ENCODE data around the gene TSPEAR. TPM values are rescaled to one million over a fixed set of nuclear protein-coding genes. Genes with fewer than 3 reads are reported as not detected.

Gene TSPEAR
- total and polyA plus RNA-seq, 2 of the 13 experiments (the other 11 are each of a cell fraction or from before 2014, with no cell fraction given): 0.07 to 0.32 TPM

GRCh38 chr21:44636209-44637017, 75.0 kb downstream of the TSPEAR start:
- FAIRE-seq: no peak
- H3K9me3 ChIP-seq (ENCODE audit: low read length): peaks cover 11% of the 10 kb centered on the region; the same call in 1 of the 2 replicates
- no peak overlapping the region for H2AFZ ChIP-seq (ENCODE audit: low read length)
- no peak overlapping the region for H3K9ac ChIP-seq (ENCODE audit: insufficient read depth, low read depth, low read length)
- no peak overlapping the region for H3K27ac ChIP-seq (ENCODE audit: extremely low read length, insufficient read depth, low read length)
- TF ChIP-seq ZNF570 (CRISPR knock-in tag; IDR thresholded peaks at IDR 0.05; ENCODE audit: borderline replicate concordance): no peak
- no peak for TF ChIP-seq NFE2L1 (CRISPR knock-in tag; IDR thresholded peaks at IDR 0.05; ENCODE audit: borderline replicate concordance)
- TF ChIP-seq ISX (CRISPR knock-in tag; conservative IDR thresholded peaks at IDR 0.05): no peak
- no peak for TF ChIP-seq FOXM1 (CRISPR knock-in tag; IDR thresholded peaks at IDR 0.05)
- TF ChIP-seq RFX3 (CRISPR knock-in tag; IDR thresholded peaks at IDR 0.05): no peak
- TF ChIP-seq PREB (CRISPR knock-in tag; IDR thresholded peaks at IDR 0.05): no peak
- no peak for TF ChIP-seq SRF (IDR thresholded peaks at IDR 0.05; ENCODE audit: low read depth, low read length)
- TF ChIP-seq ZNF503 (CRISPR knock-in tag; IDR thresholded peaks at IDR 0.05): no peak
- TF ChIP-seq TEF (CRISPR knock-in tag; IDR thresholded peaks at IDR 0.05): no peak
- TF ChIP-seq YEATS4 (CRISPR knock-in tag; IDR thresholded peaks at IDR 0.05; ENCODE audit: borderline replicate concordance): no peak
- no peak for TF ChIP-seq NR3C1 (CRISPR knock-in tag; IDR thresholded peaks at IDR 0.05)
- no peak for TF ChIP-seq STAG1 (CRISPR knock-in tag; IDR thresholded peaks at IDR 0.05)
- peaks cover 1 to 6% of the 10 kb centered on the region in 2 experiments; a peak in 2 of 5 replicates for H3K27me3 ChIP-seq (ENCODE audit: control insufficient read depth in 1 of 2, insufficient read depth in 2 of 2, low read length in 2 of 2)
- ChIA-PET CTCF (ENCODE audit: low intra/inter-chr PET ratio, low total read pairs) (no interaction called here), POLR2A (no interaction called here)
- H3K36me3 ChIP-seq (replicated peaks in 1 of 2; ENCODE audit: control insufficient read depth in 1 of 2, insufficient read depth in 2 of 2, low read length in 2 of 2): no peaks in the 10 kb centered on the region
- H3K4me2 ChIP-seq (ENCODE audit: low read depth, low read length): no peak overlapping the region
- 58% methylated on average over 15 of the region's 15 CpGs for WGBS (ENCODE audit: low lambda C conversion rate)
- DNase-seq (ENCODE audit: low spot score): no peak
- in situ Hi-C loops (cut with HindIII; ENCODE audit: extremely low pct_ligation_motif_present, low pct_unique_long_range_greater_than_20kb): no loop called here
- H3K4me3 ChIP-seq (replicated peaks in 1 of 3; ENCODE audit: insufficient read depth in 1 of 3, low read depth in 2 of 3, low read length in 3 of 3): no peak overlapping the region
- ATAC-seq: no peak
- H3K4me1 ChIP-seq (ENCODE audit: insufficient read depth, low read length): no peaks in the 10 kb centered on the region
- BruUV-seq (replicated peaks): no TSS peak
- no peaks in the 10 kb centered on the region for H3K79me2 ChIP-seq (ENCODE audit: insufficient read depth, low read length)
- intact Hi-C loops (cut with micrococcal nuclease; ENCODE audit: unreplicated experiment): loop anchor here (10.0 kb wide), 1 partner anchor 58 kb away; the partner anchor contains the start of gene KRTAP10-12
- no peaks in the 10 kb centered on the region for H4K20me1 ChIP-seq (ENCODE audit: insufficient read depth, low read length)
